ENCODE results near the gene AGPAT4.

- TF ChIP-seq CTCF (IDR thresholded peaks at IDR 0.05; ENCODE audit: low read depth, low read length, poor library complexity, severe bottlenecking) (no peak), EZH2phosphoT487 (IDR thresholded peaks at IDR 0.05; ENCODE audit: borderline replicate concordance, low read length) (no peak)
Observed at GRCh38 chr6:161153725-161154124, 120.1 kb downstream of the AGPAT4 start.

Measured in DOHH2 (cell line).